ENCODE measurements around the gene CLCNKB. TPM values are rescaled to one million over a fixed set of nuclear protein-coding genes. Genes with fewer than 3 reads are reported as not detected.

CLCNKB gene
- total and polyA plus RNA-seq, 2 of the 13 experiments (the other 11 are each of a cell fraction or from before 2014, with no cell fraction given) = 0.04 TPM; not detected in 1

DNA sequence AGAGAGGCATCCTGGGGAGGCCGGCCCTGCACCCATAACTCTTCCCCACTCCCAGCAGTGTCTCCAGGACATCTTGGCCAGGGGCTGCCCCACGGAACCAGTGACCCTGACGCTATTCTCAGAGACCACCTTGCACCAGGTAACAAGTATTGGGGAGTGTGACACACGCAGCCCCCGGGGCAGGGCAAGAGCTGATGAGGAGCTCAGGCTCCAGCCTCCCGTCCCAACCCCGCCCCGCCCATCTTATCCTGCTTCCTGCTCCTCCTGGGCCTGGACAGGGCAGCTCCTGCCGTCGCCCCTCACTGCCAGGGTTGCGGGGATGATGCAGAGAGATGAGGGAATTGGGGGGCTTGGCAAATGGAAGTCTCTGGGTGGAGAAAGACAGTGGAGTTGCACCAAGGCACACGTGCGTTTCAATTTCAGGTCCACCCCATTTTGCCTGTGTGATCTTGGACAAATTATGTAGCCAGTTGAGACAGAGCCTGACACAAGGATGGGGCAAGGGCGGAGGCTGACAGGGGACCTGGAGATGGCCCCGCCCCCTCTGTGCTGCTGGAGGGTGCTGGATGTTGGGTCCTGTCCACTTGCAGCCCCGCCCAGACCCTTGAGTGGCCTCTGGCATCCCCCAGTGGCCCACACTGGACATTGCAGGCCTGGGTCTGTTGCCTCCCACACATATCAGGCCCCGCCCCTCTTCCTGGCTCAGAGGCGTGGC is 11.0 kb upstream of the CLCNKB start (continued):
- no peak for TF ChIP-seq SRSF1 (optimal IDR thresholded peaks at IDR 0.05; ENCODE audit: low read depth, low read length)
- no peak for TF ChIP-seq HNRNPL (IDR thresholded peaks at IDR 0.05; ENCODE audit: low read depth, low read length)
- TF ChIP-seq ZNF563 (CRISPR knock-in tag; IDR thresholded peaks at IDR 0.05) = no peak
- TF ChIP-seq U2AF1 (optimal IDR thresholded peaks at IDR 0.05; ENCODE audit: low read depth, low read length) = no peak
- TF ChIP-seq ESRRA (CRISPR knock-in tag; IDR thresholded peaks at IDR 0.05; ENCODE audit: low read depth) = no peak
- TF ChIP-seq ZNF780A (CRISPR knock-in tag; IDR thresholded peaks at IDR 0.05) = no peak
- TF ChIP-seq HDAC2 (CRISPR knock-in tag; IDR thresholded peaks at IDR 0.05) = no peak; the same call in 1 of the 2 replicates
- TF ChIP-seq, protein P1, sequence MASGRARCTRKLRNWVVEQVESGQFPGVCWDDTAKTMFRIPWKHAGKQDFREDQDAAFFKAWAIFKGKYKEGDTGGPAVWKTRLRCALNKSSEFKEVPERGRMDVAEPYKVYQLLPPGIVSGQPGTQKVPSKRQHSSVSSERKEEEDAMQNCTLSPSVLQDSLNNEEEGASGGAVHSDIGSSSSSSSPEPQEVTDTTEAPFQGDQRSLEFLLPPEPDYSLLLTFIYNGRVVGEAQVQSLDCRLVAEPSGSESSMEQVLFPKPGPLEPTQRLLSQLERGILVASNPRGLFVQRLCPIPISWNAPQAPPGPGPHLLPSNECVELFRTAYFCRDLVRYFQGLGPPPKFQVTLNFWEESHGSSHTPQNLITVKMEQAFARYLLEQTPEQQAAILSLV (CRISPR knock-in tag; IDR thresholded peaks at IDR 0.05; ENCODE audit: borderline replicate concordance) = peak; percentile 44; the same call in 1 of the 2 replicates
- TF ChIP-seq NCOA2 (CRISPR knock-in tag; IDR thresholded peaks at IDR 0.05) = no peak
- TF ChIP-seq, protein P2, sequence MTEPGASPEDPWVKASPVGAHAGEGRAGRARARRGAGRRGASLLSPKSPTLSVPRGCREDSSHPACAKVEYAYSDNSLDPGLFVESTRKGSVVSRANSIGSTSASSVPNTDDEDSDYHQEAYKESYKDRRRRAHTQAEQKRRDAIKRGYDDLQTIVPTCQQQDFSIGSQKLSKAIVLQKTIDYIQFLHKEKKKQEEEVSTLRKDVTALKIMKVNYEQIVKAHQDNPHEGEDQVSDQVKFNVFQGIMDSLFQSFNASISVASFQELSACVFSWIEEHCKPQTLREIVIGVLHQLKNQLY (CRISPR knock-in tag; IDR thresholded peaks at IDR 0.05) = no peak
- TF ChIP-seq ZNF777 (CRISPR knock-in tag; IDR thresholded peaks at IDR 0.05) = no peak
- no peak for TF ChIP-seq AHR (CRISPR knock-in tag; IDR thresholded peaks at IDR 0.05)
- no peak for TF ChIP-seq TCF7 (IDR thresholded peaks at IDR 0.05; ENCODE audit: low read depth)
- TF ChIP-seq ZNF839 (CRISPR knock-in tag; IDR thresholded peaks at IDR 0.05; ENCODE audit: borderline replicate concordance) = no peak
- TF ChIP-seq RELA (CRISPR knock-in tag; IDR thresholded peaks at IDR 0.05) = no peak
- TF ChIP-seq HIVEP1 (CRISPR knock-in tag; IDR thresholded peaks at IDR 0.05) = no peak
- TF ChIP-seq ZKSCAN5 (CRISPR knock-in tag; IDR thresholded peaks at IDR 0.05) = no peak
- TF ChIP-seq ADNP (CRISPR knock-in tag; IDR thresholded peaks at IDR 0.05) = no peak
- no peak for TF ChIP-seq SUZ12 (IDR thresholded peaks at IDR 0.05; ENCODE audit: low read depth, low read length)
- no peak for TF ChIP-seq DPF2 (CRISPR knock-in tag; IDR thresholded peaks at IDR 0.05; ENCODE audit: borderline replicate concordance, low read depth)
- no peak for TF ChIP-seq NFYB (CRISPR knock-in tag; IDR thresholded peaks at IDR 0.05)
- no peak for TF ChIP-seq SOX6 (IDR thresholded peaks at IDR 0.05)
- TF ChIP-seq SOX6 (CRISPR knock-in tag; IDR thresholded peaks at IDR 0.05) = no peak
- no peak for TF ChIP-seq ZNF24 (IDR thresholded peaks at IDR 0.05)
- no peak for TF ChIP-seq ZNF260 (CRISPR knock-in tag; IDR thresholded peaks at IDR 0.05; ENCODE audit: borderline replicate concordance, low read depth)
- no peak for TF ChIP-seq TAF15 (IDR thresholded peaks at IDR 0.05; ENCODE audit: low read depth, low read length, poor library complexity, severe bottlenecking)
- no peak for TF ChIP-seq ZMYM2 (CRISPR knock-in tag; IDR thresholded peaks at IDR 0.05)
- no peak for TF ChIP-seq HDAC1 (CRISPR knock-in tag; IDR thresholded peaks at IDR 0.05)
- no peak for TF ChIP-seq GTF3A (CRISPR knock-in tag; conservative IDR thresholded peaks at IDR 0.05)
- TF ChIP-seq, protein P3, sequence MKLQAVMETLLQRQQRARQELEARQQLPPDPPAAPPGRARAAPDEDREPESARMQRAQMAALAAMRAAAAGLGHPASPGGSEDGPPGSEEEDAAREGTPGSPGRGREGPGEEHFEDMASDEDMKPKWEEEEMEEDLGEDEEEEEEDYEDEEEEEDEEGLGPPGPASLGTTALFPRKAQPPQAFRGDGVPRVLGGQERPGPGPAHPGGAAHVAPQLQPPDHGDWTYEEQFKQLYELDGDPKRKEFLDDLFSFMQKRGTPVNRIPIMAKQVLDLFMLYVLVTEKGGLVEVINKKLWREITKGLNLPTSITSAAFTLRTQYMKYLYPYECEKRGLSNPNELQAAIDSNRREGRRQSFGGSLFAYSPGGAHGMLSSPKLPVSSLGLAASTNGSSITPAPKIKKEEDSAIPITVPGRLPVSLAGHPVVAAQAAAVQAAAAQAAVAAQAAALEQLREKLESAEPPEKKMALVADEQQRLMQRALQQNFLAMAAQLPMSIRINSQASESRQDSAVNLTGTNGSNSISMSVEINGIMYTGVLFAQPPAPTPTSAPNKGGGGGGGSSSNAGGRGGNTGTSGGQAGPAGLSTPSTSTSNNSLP (IDR thresholded peaks at IDR 0.05; ENCODE audit: low read depth, low read length) = no peak

All from HepG2 (cell line).